Stimulated activated CD4-positive, alpha-beta T cell treated with anti-CD3 and anti-CD28 coated beads, Interleukin-15, amount 100 ng/mL, for 24 hours (primary cell): ENCODE data around the gene CEP250.
A peak's percentile ranks its signal among the peaks of the same experiment; 100 is the strongest.
"Not testable (repeated sequence)": the region's sequence is repeated elsewhere in the genome, so short reads cannot be mapped to it uniquely, and the experiment has no call there.

Experiments
- DNase-seq: peaks from one replicate; pipeline ENCODE4 v3.0.0-alpha.2; 2020

CEP250 gene

GRCh38 chr20:35454881-35455609, at the start of gene CEP250:
Gene CEP250 (plus strand): TSS chr20:35455598. CDS start chr20:35462368, 6,770 bp downstream.
- DNase-seq = peak; percentile 96

- no peak for DNase-seq
Measured at GRCh38 chr20:35405775-35406174, 49.6 kb upstream of the CEP250 start.

GRCh38 chr20:35408270-35408669, 47.1 kb upstream of the CEP250 start:
- DNase-seq = no peak

GRCh38 chr20:35409542-35409941, 45.9 kb upstream of the CEP250 start:
- DNase-seq = no peak

GRCh38 chr20:35410613-35411012, 44.8 kb upstream of the CEP250 start:
- DNase-seq = no peak

- DNase-seq = no peak
Measured at GRCh38 chr20:35421322-35421721, 34.1 kb upstream of the CEP250 start.

GRCh38 chr20:35431621-35432429, 23.6 kb upstream of the CEP250 start:
- DNase-seq = no peak

- DNase-seq = no peak
Measured at GRCh38 chr20:35432430-35432735, 23.0 kb upstream of the CEP250 start.

GRCh38 chr20:35433337-35433736, 22.1 kb upstream of the CEP250 start:
- DNase-seq = no peak

- DNase-seq = no peak
Measured at GRCh38 chr20:35434085-35435005, 21.1 kb upstream of the CEP250 start.

- DNase-seq = no peak
Measured at GRCh38 chr20:35436177-35436573, 19.2 kb upstream of the CEP250 start.

- DNase-seq = no peak
Measured at GRCh38 chr20:35437599-35437998, 17.8 kb upstream of the CEP250 start.

- no peak for DNase-seq
Measured at GRCh38 chr20:35443003-35443402, 12.4 kb upstream of the CEP250 start.

GRCh38 chr20:35444226-35444625, 11.2 kb upstream of the CEP250 start:
- DNase-seq = no peak

GRCh38 chr20:35446356-35447078, 8.9 kb upstream of the CEP250 start:
- DNase-seq = no peak

- DNase-seq = peak; percentile 95
Measured at GRCh38 chr20:35447082-35447789, 8.2 kb upstream of the CEP250 start.

GRCh38 chr20:35448788-35449373, 6.5 kb upstream of the CEP250 start:
- DNase-seq = no peak

- DNase-seq = not testable (repeated sequence)
Measured at GRCh38 chr20:35449855-35450254, 5.5 kb upstream of the CEP250 start.

- no peak for DNase-seq
Measured at GRCh38 chr20:35451295-35451694, 4.1 kb upstream of the CEP250 start.

GRCh38 chr20:35453647-35454046, 1.8 kb upstream of the CEP250 start:
- no peak for DNase-seq

- not testable (repeated sequence) for DNase-seq
Measured at GRCh38 chr20:35456700-35457099, 1.3 kb downstream of the CEP250 start.

GRCh38 chr20:35457539-35457938, 2.1 kb downstream of the CEP250 start:
- DNase-seq = not testable (repeated sequence)
